A549 (cell line): Measurements from ENCODE around the gene CCDC33. TPM values are rescaled to one million over a fixed set of nuclear protein-coding genes. Genes with fewer than 3 reads are reported as not detected.

Experiments
- ATAC-seq, 2 experiments: fragments of 200-7000 bp in 1 of 2; fragments of >200 bp in 1 of 2; cut with Nextera tagmentation in 1 of 2; cut with Tn5 transposase in 1 of 2; 3 replicates each; pipeline versions ENCODE4 v1.8.0 to v1.9.1; 2018 to 2020; ENCODE audit warnings: mild to moderate bottlenecking in 1 of 2, moderate library complexity in 1 of 2
- CTCF ChIA-PET: fragments of 300-600 bp; sonication (Branson Sonifier 250); formaldehyde crosslinking; extraction: SDS; loops from one replicate; lab custom pipeline; 2021; ENCODE audit warnings: antibody characterized with exemption, inconsistent platforms; lab: Yijun Ruan, JAX
- POLR2A ChIA-PET: fragments of 350-600 bp; formaldehyde crosslinking; extraction: SDS; loops from one replicate; lab custom pipeline; 2021; ENCODE audit warnings: antibody characterized with exemption, inconsistent platforms; lab: Yijun Ruan, JAX
- DNase-seq, 2 experiments: peaks; one replicate each; pipeline versions ENCODE4 v3.0.0 to v3.0.0-alpha.2; 2011 to 2016; ENCODE audit warnings: low read depth in 1 of 2, low spot score in 1 of 2
- FAIRE-seq: peaks from 2 replicates; lab custom pipeline; 2011; peaks lifted over from hg19 to GRCh38; lab: Jason Lieb, UNC
- H3K27ac ChIP-seq, 2 experiments: fragments of >200 bp; sonication (Bioruptor Twin); formaldehyde crosslinking; 3 replicates each; pipeline ENCODE4 v1.5.1; 2016 to 2017
- H3K4me1 ChIP-seq: fragments of >200 bp; sonication (Bioruptor Twin); formaldehyde crosslinking; 3 replicates; pipeline ENCODE4 v1.6.1; 2016
- H3K4me2 ChIP-seq: fragments of >200 bp; sonication (Bioruptor Twin); formaldehyde crosslinking; 3 replicates; pipeline ENCODE4 v1.6.1; 2016
- H3K4me3 ChIP-seq: fragments of >200 bp; sonication (Bioruptor Twin); formaldehyde crosslinking; 3 replicates; pipeline ENCODE4 v1.5.1; 2016
- H3K9me3 ChIP-seq: fragments of >200 bp; sonication (Bioruptor Twin); formaldehyde crosslinking; 3 replicates; pipeline ENCODE4 v1.6.1; 2016
- BHLHE40 ChIP-seq: IDR thresholded peaks from 2 replicates; pipeline ENCODE4 v1.6.1; 2012; ENCODE audit warnings: low read depth, low read length, inconsistent platforms
- EHF ChIP-seq: fragments of 250-450 bp; sonication (Bioruptor Pico); IDR thresholded peaks from 2 replicates; pipeline ENCODE4 v1.5.0; 2020; ENCODE audit warnings: mild to moderate bottlenecking
- JUN ChIP-seq, 2 experiments: fragments of >200 bp; sonication (Bioruptor Twin); formaldehyde crosslinking; IDR thresholded peaks; 2 replicates in 1 of 2; 3 replicates in 1 of 2; pipeline ENCODE4 v1.6.1; 2016 to 2017
- JUNB ChIP-seq: fragments of >200 bp; sonication (Bioruptor Twin); formaldehyde crosslinking; IDR thresholded peaks from 2 replicates; pipeline ENCODE4 v1.6.1; 2016
- KDM1A ChIP-seq: fragments of 200-600 bp; sonication (generic); IDR thresholded peaks from 2 replicates; pipeline ENCODE4 v1.6.1; 2016; ENCODE audit warnings: low read depth, mild to moderate bottlenecking
- KDM5A ChIP-seq: fragments of 200-600 bp; sonication (generic); IDR thresholded peaks from 2 replicates; pipeline ENCODE4 v1.6.1; 2016; ENCODE audit warnings: antibody characterized with exemption, mild to moderate bottlenecking
- NFE2L2 ChIP-seq: fragments of 150-350 bp; conservative IDR thresholded peaks from 2 replicates; pipeline ENCODE4 v1.6.1; 2014; ENCODE audit warnings: low read length
- PHF8 ChIP-seq: fragments of 200-600 bp; sonication (generic); IDR thresholded peaks from 2 replicates; pipeline ENCODE4 v1.6.1; 2016; ENCODE audit warnings: low read depth, mild to moderate bottlenecking, antibody characterized with exemption, moderate library complexity, borderline replicate concordance
- POLR2A ChIP-seq: IDR thresholded peaks from 2 replicates; pipeline ENCODE4 v1.6.1; 2012; ENCODE audit warnings: mild to moderate bottlenecking, low read length
- RAD21 ChIP-seq, 2 experiments: fragments of >200 bp in 1 of 2; sonication (Bioruptor Twin) in 1 of 2; formaldehyde crosslinking in 1 of 2; IDR thresholded peaks in 1 of 2; conservative IDR thresholded peaks in 1 of 2; 2 replicates in 1 of 2; 3 replicates in 1 of 2; pipeline ENCODE4 v1.6.1; 2012 to 2018; ENCODE audit warnings: inconsistent platforms in 1 of 2
- RARB ChIP-seq: fragments of 250-450 bp; sonication (Bioruptor Pico); IDR thresholded peaks from 2 replicates; pipeline ENCODE4 v1.8.0; 2021; ENCODE audit warnings: mild to moderate bottlenecking, moderate library complexity
- WGBS: methylation state at CpG from one replicate; pipeline ENCODE4 v1.1.6; 2017; ENCODE audit errors: missing lambda C conversion rate; 5-methylcytosine and 5-hydroxymethylcytosine counted together
- polyA plus RNA-seq, 4 experiments: library from polyadenylated mRNA; depleted of rRNA in 3 of 4; stranded (reverse); fragments of >200 nt; fragmentation: RNase III in 1 of 4; extraction: RNeasy Plus Mini Kit Qiagen cat#74134 plus additional on column Dnase treatment in 1 of 4; gene quantifications; 2 replicates in 3 of 4; 3 replicates in 1 of 4; pipeline ENCODE4 v1.2.3, GENCODE V29; 2011 to 2017
- TF ChIP-seq, protein P1 (sequence below): fragments of >200 bp; sonication (Bioruptor Twin); formaldehyde crosslinking; IDR thresholded peaks from 2 replicates; pipeline ENCODE4 v1.6.1; 2016
- TF ChIP-seq, protein P2 (sequence below): fragments of 150-350 bp; IDR thresholded peaks from 2 replicates; pipeline ENCODE4 v1.6.1; 2014; ENCODE audit warnings: low read depth, mild to moderate bottlenecking, low read length
- TF ChIP-seq, protein P3 (sequence below): IDR thresholded peaks from 2 replicates; pipeline ENCODE4 v1.6.1; 2012
- TF ChIP-seq, protein P4 (sequence below): fragments of 250-450 bp; sonication (Bioruptor Pico); IDR thresholded peaks from 2 replicates; pipeline ENCODE4 v1.5.0; 2021; ENCODE audit warnings: mild to moderate bottlenecking, moderate library complexity, borderline replicate concordance
- TF ChIP-seq, protein P5 (sequence below): fragments of 200-600 bp; sonication (generic); IDR thresholded peaks from 2 replicates; pipeline ENCODE4 v1.6.1; 2016; ENCODE audit warnings: antibody characterized with exemption, mild to moderate bottlenecking, moderate library complexity
- TF ChIP-seq, protein P6 (sequence below): IDR thresholded peaks from 2 replicates; pipeline ENCODE4 v1.6.1; 2012; ENCODE audit warnings: low read depth, borderline replicate concordance
- TF ChIP-seq, protein P7 (sequence below): fragments of 250-450 bp; sonication (Bioruptor Pico); IDR thresholded peaks from 2 replicates; pipeline ENCODE4 v1.5.0; 2020; ENCODE audit warnings: low read depth, mild to moderate bottlenecking, moderate library complexity

CCDC33 gene
- polyA plus RNA-seq, 2 of the 4 experiments (the other 2 are of a cell fraction) = 5.9 to 9.2 TPM

DNA sequence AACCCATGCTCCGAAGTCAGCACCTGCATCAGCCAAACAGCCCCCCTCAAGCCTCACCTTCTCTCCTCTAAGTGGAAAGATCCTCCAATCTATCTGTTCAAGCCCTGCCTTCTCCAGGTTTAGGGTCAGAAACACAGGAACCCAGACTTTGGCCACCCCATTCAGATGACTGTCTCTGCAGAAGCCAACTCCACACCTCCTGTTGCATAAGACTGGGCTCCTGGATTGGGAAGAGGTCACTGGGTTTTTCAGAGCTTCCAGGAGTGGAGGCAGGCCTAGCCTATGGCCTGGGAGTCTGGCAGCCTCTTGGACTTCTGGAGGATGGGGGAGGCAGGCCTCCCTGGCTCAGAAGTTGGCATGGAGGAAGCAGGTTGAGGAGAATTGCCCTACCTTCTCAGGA lies 21.5 kb downstream of the CCDC33 start:
- H3K9me3 ChIP-seq = no peaks in the 10 kb centered on the region
- FAIRE-seq (no peak), ATAC-seq (no peak), DNase-seq (no peak)
- H3K27ac ChIP-seq = no peak overlapping the region
- WGBS = 56% methylated on average over 1 of the region's 1 CpG
- ChIA-PET CTCF (interaction anchor here (1.1 kb wide), 1 partner anchor 209 kb away, joined by 3 read pairs; no protein-coding TSS in a partner anchor), POLR2A (no interaction called here)
- H3K4me2 ChIP-seq = no peak overlapping the region
- TF ChIP-seq, protein P1, sequence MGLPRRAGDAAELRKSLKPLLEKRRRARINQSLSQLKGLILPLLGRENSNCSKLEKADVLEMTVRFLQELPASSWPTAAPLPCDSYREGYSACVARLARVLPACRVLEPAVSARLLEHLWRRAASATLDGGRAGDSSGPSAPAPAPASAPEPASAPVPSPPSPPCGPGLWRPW = no peak
- no peak overlapping the region for H3K4me3 ChIP-seq
- H3K4me1 ChIP-seq = no peaks in the 10 kb centered on the region

DNA sequence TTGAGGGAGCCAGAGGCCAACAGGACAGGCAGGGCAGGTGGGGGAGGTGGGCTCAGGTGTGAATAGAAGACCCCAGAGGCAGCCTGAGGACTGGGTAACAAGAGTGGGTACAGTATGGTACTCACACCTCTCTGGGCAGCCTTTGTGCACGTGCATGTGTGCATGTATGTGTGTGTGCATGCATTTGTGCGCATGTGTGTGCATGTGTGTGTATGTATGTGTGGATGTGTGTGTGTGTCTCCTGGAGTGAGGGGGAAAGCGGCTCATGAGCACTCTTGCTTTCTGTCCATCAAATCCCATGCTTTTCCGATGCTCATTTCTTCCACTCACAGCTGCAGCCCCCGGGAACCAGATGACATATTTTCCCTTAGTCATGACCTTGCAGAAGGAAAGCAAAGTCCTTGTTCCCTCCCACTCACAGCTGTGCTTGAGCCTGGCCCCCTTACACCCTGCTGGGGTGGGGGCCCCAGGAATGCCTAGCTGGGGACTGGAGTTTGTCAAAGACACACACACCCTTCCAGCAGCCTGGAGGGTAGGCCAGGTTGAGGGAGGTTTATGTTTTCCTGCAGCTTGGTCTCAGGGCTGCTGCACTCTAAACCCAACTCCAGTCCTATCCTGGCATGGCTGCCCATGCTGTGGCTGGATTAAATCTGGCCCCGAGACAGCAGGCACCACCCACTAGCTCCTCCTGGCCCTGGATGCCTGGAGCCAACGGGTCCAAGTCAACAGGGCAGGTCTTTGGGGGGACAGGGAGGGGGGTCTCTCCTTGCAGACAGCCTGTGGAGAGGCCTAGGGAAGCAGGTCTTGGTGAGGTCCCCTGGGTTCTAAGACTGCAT lies 22.5 kb downstream of the CCDC33 start:
- H3K27ac ChIP-seq = no peak overlapping the region
- ATAC-seq (no peak), DNase-seq (no peak)
- ChIA-PET CTCF (interaction anchor here (1.8 kb wide), 1 partner anchor 63 kb away, joined by 4 read pairs; no protein-coding TSS in a partner anchor), POLR2A (no interaction called here)
- no peaks in the 10 kb centered on the region for H3K4me1 ChIP-seq
- H3K4me3 ChIP-seq = no peak overlapping the region
- no peak overlapping the region for H3K4me2 ChIP-seq
- TF ChIP-seq, protein P2, sequence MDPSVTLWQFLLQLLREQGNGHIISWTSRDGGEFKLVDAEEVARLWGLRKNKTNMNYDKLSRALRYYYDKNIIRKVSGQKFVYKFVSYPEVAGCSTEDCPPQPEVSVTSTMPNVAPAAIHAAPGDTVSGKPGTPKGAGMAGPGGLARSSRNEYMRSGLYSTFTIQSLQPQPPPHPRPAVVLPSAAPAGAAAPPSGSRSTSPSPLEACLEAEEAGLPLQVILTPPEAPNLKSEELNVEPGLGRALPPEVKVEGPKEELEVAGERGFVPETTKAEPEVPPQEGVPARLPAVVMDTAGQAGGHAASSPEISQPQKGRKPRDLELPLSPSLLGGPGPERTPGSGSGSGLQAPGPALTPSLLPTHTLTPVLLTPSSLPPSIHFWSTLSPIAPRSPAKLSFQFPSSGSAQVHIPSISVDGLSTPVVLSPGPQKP = no peak
- TF ChIP-seq, protein P3, sequence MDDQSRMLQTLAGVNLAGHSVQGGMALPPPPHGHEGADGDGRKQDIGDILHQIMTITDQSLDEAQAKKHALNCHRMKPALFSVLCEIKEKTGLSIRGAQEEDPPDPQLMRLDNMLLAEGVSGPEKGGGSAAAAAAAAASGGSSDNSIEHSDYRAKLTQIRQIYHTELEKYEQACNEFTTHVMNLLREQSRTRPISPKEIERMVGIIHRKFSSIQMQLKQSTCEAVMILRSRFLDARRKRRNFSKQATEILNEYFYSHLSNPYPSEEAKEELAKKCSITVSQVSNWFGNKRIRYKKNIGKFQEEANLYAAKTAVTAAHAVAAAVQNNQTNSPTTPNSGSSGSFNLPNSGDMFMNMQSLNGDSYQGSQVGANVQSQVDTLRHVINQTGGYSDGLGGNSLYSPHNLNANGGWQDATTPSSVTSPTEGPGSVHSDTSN = no peak
- TF ChIP-seq RAD21 (conservative IDR thresholded peaks at IDR 0.05 in 1 of 2, IDR thresholded peaks at IDR 0.05 in 1 of 2) (no peak), NFE2L2 (no peak), RARB (CRISPR knock-in tag) (no peak), POLR2A (no peak), BHLHE40 (no peak), KDM5A (no peak), JUN (IDR thresholded peaks at IDR 0.05) (no peak), EHF (CRISPR knock-in tag) (no peak), JUNB (no peak), KDM1A (no peak), PHF8 (no peak)
- TF ChIP-seq, protein P4, sequence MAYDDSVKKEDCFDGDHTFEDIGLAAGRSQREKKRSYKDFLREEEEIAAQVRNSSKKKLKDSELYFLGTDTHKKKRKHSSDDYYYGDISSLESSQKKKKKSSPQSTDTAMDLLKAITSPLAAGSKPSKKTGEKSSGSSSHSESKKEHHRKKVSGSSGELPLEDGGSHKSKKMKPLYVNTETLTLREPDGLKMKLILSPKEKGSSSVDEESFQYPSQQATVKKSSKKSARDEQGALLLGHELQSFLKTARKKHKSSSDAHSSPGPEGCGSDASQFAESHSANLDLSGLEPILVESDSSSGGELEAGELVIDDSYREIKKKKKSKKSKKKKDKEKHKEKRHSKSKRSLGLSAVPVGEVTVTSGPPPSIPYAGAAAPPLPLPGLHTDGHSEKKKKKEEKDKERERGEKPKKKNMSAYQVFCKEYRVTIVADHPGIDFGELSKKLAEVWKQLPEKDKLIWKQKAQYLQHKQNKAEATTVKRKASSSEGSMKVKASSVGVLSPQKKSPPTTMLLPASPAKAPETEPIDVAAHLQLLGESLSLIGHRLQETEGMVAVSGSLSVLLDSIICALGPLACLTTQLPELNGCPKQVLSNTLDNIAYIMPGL (CRISPR knock-in tag) = no peak
- TF ChIP-seq, protein P5, sequence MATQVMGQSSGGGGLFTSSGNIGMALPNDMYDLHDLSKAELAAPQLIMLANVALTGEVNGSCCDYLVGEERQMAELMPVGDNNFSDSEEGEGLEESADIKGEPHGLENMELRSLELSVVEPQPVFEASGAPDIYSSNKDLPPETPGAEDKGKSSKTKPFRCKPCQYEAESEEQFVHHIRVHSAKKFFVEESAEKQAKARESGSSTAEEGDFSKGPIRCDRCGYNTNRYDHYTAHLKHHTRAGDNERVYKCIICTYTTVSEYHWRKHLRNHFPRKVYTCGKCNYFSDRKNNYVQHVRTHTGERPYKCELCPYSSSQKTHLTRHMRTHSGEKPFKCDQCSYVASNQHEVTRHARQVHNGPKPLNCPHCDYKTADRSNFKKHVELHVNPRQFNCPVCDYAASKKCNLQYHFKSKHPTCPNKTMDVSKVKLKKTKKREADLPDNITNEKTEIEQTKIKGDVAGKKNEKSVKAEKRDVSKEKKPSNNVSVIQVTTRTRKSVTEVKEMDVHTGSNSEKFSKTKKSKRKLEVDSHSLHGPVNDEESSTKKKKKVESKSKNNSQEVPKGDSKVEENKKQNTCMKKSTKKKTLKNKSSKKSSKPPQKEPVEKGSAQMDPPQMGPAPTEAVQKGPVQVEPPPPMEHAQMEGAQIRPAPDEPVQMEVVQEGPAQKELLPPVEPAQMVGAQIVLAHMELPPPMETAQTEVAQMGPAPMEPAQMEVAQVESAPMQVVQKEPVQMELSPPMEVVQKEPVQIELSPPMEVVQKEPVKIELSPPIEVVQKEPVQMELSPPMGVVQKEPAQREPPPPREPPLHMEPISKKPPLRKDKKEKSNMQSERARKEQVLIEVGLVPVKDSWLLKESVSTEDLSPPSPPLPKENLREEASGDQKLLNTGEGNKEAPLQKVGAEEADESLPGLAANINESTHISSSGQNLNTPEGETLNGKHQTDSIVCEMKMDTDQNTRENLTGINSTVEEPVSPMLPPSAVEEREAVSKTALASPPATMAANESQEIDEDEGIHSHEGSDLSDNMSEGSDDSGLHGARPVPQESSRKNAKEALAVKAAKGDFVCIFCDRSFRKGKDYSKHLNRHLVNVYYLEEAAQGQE = no peak
- TF ChIP-seq, protein P6, sequence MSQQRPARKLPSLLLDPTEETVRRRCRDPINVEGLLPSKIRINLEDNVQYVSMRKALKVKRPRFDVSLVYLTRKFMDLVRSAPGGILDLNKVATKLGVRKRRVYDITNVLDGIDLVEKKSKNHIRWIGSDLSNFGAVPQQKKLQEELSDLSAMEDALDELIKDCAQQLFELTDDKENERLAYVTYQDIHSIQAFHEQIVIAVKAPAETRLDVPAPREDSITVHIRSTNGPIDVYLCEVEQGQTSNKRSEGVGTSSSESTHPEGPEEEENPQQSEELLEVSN = no peak
- TF ChIP-seq, protein P7, sequence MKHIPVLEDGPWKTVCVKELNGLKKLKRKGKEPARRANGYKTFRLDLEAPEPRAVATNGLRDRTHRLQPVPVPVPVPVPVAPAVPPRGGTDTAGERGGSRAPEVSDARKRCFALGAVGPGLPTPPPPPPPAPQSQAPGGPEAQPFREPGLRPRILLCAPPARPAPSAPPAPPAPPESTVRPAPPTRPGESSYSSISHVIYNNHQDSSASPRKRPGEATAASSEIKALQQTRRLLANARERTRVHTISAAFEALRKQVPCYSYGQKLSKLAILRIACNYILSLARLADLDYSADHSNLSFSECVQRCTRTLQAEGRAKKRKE (CRISPR knock-in tag) = no peak
- TF ChIP-seq, all 56 proteins: peak for 0
- no peak for FAIRE-seq
- WGBS = 58% methylated on average over 7 of the region's 7 CpGs
- H3K9me3 ChIP-seq = no peaks in the 10 kb centered on the region
